ENCODE results near the gene THOC2.

Gene THOC2

DNA sequence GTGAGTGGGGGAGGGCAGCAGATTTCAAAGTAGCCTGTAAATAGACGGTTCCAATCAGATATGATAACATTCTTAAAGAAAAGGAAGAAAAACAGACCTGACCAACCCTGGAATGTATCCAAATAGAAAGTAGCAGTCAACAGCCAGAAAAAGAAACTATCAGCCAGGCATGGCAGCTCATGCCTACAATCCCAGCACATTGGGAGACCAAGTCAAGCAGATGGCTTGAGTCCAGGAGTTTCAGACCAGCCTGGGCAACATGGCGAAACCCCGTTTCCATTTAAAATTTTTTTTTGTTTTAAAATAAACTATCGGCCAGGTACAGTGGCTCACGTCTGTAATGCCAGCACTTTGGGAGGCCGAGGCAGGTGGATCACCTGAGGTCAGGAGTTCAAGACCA is 125.0 kb downstream of the THOC2 start:
- TF ChIP-seq, protein P1, sequence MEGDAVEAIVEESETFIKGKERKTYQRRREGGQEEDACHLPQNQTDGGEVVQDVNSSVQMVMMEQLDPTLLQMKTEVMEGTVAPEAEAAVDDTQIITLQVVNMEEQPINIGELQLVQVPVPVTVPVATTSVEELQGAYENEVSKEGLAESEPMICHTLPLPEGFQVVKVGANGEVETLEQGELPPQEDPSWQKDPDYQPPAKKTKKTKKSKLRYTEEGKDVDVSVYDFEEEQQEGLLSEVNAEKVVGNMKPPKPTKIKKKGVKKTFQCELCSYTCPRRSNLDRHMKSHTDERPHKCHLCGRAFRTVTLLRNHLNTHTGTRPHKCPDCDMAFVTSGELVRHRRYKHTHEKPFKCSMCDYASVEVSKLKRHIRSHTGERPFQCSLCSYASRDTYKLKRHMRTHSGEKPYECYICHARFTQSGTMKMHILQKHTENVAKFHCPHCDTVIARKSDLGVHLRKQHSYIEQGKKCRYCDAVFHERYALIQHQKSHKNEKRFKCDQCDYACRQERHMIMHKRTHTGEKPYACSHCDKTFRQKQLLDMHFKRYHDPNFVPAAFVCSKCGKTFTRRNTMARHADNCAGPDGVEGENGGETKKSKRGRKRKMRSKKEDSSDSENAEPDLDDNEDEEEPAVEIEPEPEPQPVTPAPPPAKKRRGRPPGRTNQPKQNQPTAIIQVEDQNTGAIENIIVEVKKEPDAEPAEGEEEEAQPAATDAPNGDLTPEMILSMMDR (IDR thresholded peaks at IDR 0.05; ENCODE audit: low read depth, low read length): no peak
- DNase-seq: no peak
- Histone ChIP-seq H3K36me3 (no peaks in the 10 kb centered on the region; the same call in 1 of the 2 replicates), H3K27me3 (ENCODE audit: insufficient read depth, low read depth, severe bottlenecking) (no peaks in the 10 kb centered on the region), H3K4me3 (ENCODE audit: low read depth, low read length) (no peak overlapping the region), H3K27ac (no peak overlapping the region), H3K9me3 (ENCODE audit: severe bottlenecking) (no peaks in the 10 kb centered on the region)

DNA sequence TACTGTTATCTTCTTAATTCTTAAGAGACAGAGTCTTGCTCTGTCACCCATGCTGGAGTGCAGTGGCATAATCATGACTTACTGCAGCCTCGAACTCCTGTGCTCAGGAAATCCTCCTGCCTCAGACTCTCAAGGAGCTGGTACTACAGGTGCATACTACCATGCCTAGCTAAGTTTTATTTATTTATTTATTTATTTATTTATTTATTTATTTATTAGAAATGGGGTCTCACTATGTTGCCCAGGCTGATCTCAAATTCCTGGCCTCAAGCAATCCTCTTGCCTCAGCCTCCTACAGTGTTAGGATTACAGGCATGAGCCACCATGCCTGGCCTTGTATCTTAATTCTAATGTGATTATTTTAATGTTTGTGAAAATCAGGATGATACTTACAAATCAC is 125.6 kb downstream of the THOC2 start:
- Histone ChIP-seq H3K4me3 (ENCODE audit: low read depth, low read length) (no peak overlapping the region), H3K27ac (no peak overlapping the region), H3K27me3 (ENCODE audit: insufficient read depth, low read depth, severe bottlenecking) (no peaks in the 10 kb centered on the region), H3K36me3 (no peaks in the 10 kb centered on the region; the same call in 1 of the 2 replicates), H3K9me3 (ENCODE audit: severe bottlenecking) (no peaks in the 10 kb centered on the region)
- no peak for DNase-seq
- TF ChIP-seq, protein P1 (IDR thresholded peaks at IDR 0.05; ENCODE audit: low read depth, low read length): no peak

DNA sequence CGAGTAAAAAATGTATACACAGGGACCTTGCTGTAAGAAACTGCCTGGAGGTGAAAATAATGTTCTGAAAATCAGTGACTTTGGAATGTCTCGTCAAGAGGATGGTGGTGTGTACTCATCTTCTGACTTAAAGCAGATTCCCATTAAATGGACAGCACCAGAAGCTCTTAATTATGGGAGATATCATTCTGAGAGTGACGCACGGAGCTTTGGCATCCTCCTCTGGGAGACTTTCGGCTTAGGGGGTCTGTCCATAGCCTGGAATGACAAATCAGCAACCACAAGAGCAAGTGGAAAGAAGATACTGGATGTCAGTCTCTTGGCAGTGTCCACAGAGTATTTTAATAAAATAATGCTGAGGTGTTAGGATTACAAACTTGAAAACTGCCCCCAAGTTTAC is 129.4 kb downstream of the THOC2 start:
- H3K9me3 ChIP-seq (ENCODE audit: severe bottlenecking): no peaks in the 10 kb centered on the region
- DNase-seq: no peak
- H3K27ac ChIP-seq: no peak overlapping the region
- H3K27me3 ChIP-seq (ENCODE audit: insufficient read depth, low read depth, severe bottlenecking): no peaks in the 10 kb centered on the region
- H3K4me3 ChIP-seq (ENCODE audit: low read depth, low read length): no peak overlapping the region
- H3K36me3 ChIP-seq: no peaks in the 10 kb centered on the region; the same call in 1 of the 2 replicates
- TF ChIP-seq, protein P1 (IDR thresholded peaks at IDR 0.05; ENCODE audit: low read depth, low read length): no peak

DNA sequence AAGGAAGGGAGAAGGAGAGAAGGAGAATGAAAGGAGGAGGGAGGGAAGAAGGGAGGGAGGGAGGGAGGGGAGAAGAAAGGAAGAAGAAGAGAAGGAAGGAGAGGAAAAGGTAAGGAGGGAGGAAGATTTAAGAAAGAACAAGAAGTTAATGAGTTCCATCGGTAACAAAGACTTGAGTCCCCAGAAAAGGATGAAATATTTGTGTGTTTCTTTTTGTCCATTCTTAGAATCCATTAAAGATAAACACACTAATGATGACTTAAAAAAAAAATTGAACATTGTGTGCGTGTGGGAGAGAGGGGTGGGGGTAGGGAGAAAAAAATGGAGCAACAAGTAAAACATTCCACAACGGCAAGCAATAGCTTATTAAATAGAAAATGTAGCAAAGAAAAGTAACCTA is 131.4 kb downstream of the THOC2 start:
- no peak for DNase-seq
- no peaks in the 10 kb centered on the region for H3K9me3 ChIP-seq (ENCODE audit: severe bottlenecking)
- TF ChIP-seq, protein P1 (IDR thresholded peaks at IDR 0.05; ENCODE audit: low read depth, low read length): no peak
- no peaks in the 10 kb centered on the region for H3K36me3 ChIP-seq
- peaks cover 5% of the 10 kb centered on the region for H3K27me3 ChIP-seq (ENCODE audit: insufficient read depth, low read depth, severe bottlenecking)
- H3K27ac ChIP-seq: no peak overlapping the region
- no peak overlapping the region for H3K4me3 ChIP-seq (ENCODE audit: low read depth, low read length)

DNA sequence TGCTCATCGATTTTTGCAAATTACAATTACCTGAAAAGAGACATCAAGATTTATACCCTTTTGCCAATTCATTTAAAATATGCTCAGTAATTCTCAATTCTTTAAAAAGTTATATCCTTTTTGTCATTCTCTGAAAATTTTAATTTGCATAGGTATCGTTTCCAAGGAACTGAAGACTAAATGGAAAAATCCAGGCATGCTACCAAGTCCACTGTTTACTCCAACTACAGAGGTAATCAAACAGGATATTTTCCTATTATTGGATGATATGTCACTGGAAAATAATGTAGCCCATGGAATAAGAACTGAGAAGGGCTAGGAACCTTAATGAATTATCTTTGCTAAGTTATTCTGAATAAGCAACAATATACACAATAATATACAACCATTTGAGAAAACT is 132.7 kb downstream of the THOC2 start:
- no peak for DNase-seq
- H3K27me3 ChIP-seq (ENCODE audit: insufficient read depth, low read depth, severe bottlenecking): peaks cover 5% of the 10 kb centered on the region
- H3K9me3 ChIP-seq (ENCODE audit: severe bottlenecking): no peaks in the 10 kb centered on the region
- TF ChIP-seq, protein P1 (IDR thresholded peaks at IDR 0.05; ENCODE audit: low read depth, low read length): no peak
- no peaks in the 10 kb centered on the region for H3K36me3 ChIP-seq
- no peak overlapping the region for H3K27ac ChIP-seq
- no peak overlapping the region for H3K4me3 ChIP-seq (ENCODE audit: low read depth, low read length)

DNA sequence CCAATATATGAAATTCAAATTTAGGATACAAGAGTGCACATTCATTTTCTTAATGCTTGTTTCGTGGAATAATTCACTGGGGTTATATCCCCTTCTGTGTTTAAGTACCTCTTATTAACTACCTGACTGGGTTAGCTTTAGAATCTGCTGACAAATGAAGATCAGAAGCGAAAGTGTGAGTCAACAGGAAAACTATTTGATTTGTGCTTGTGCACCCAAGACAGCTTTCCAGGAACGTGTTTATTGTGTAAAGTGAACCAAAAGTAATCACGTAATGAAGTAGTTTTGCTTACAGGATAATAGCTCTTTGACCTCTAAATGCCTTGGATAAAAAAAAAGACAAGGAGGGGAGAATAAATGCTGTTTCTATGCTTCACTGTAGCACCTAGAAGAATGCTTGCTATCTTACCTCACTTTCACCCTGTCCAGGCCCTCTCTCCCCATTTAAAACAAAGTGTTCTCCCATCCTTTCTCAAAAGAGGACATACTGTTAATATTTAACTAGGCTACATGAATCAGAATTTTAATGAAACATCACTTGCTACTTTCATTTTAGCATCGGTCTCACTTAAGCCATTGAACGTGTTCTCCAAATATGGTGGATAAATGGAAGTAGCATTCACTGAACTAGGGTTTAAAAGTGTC is 141.9 kb downstream of the THOC2 start:
- no peak for DNase-seq
- Histone ChIP-seq H3K27ac (no peak overlapping the region), H3K36me3 (no peaks in the 10 kb centered on the region), H3K9me3 (ENCODE audit: severe bottlenecking) (no peaks in the 10 kb centered on the region), H3K27me3 (ENCODE audit: insufficient read depth, low read depth, severe bottlenecking) (no peaks in the 10 kb centered on the region), H3K4me3 (ENCODE audit: low read depth, low read length) (no peak overlapping the region)
- TF ChIP-seq, protein P1 (IDR thresholded peaks at IDR 0.05; ENCODE audit: low read depth, low read length): no peak
